Liver (tissue), 9 donors: Measurements from ENCODE around the gene EXOC7. TPM values are rescaled to one million over a fixed set of nuclear protein-coding genes. Genes with fewer than 3 reads are reported as not detected.

Experiments used
- DNase-seq: peaks from one replicate; pipeline ENCODE4 v3.0.0-alpha.2; 2017; ENCODE audit warnings: low spot score
- H3K27ac ChIP-seq, 2 donors: one replicate each; pipeline ENCODE4 v1.7.0; 2013; ENCODE audit warnings: inconsistent platforms in 2 of 2, low read length in 2 of 2, control low read depth in 1 of 2, low read depth in 1 of 2, mild to moderate bottlenecking in 1 of 2
- H3K27me3 ChIP-seq, 4 donors: one replicate each; pipeline versions ENCODE4 v1.6.1 to v1.7.0; 2013; ENCODE audit warnings: low read length in 3 of 4, inconsistent platforms in 1 of 4, mild to moderate bottlenecking in 1 of 4, moderate library complexity in 1 of 4; ENCODE audit not compliant: control insufficient read depth in 4 of 4, insufficient read depth in 4 of 4
- H3K36me3 ChIP-seq, 4 donors: one replicate each; pipeline versions ENCODE4 v1.6.1 to v1.7.0; 2013; ENCODE audit warnings: low read length in 3 of 4, mild to moderate bottlenecking in 3 of 4, low read depth in 1 of 4, moderate library complexity in 1 of 4; ENCODE audit not compliant: control insufficient read depth in 4 of 4, insufficient read depth in 3 of 4
- H3K4me1 ChIP-seq, 4 donors: one replicate each; pipeline versions ENCODE4 v1.6.1 to v1.7.0; 2013; ENCODE audit warnings: low read length in 3 of 4, mild to moderate bottlenecking in 3 of 4, moderate library complexity in 1 of 4; ENCODE audit not compliant: control insufficient read depth in 4 of 4, insufficient read depth in 4 of 4
- H3K4me3 ChIP-seq, 3 donors: one replicate each; pipeline versions ENCODE4 v1.6.1 to v1.7.0; 2013; ENCODE audit warnings: low read length in 3 of 3, control low read depth in 1 of 3, low read depth in 1 of 3, mild to moderate bottlenecking in 1 of 3
- H3K9ac ChIP-seq, 2 donors: one replicate each; pipeline ENCODE4 v1.7.0; 2013; ENCODE audit warnings: low read length in 2 of 2, mild to moderate bottlenecking in 2 of 2, moderate library complexity in 2 of 2, control low read depth in 1 of 2, low read depth in 1 of 2
- H3K9me3 ChIP-seq, 4 donors: one replicate each; pipeline versions ENCODE4 v1.6.1 to v1.7.0; 2013; ENCODE audit warnings: low read length in 3 of 4; ENCODE audit not compliant: control insufficient read depth in 4 of 4
- ATF3 ChIP-seq: IDR thresholded peaks from 2 replicates; pipeline ENCODE4 v1.6.1; 2016; ENCODE audit warnings: antibody characterized with exemption
- CTCF ChIP-seq: fragments of 150-350 bp; IDR thresholded peaks from 2 replicates; pipeline ENCODE4 v1.5.1; 2017; ENCODE audit warnings: improper control_type of control experiment, low read depth, low read length; ENCODE audit not compliant: missing input control
- EGR1 ChIP-seq, 2 donors: IDR thresholded peaks; 2 replicates each; pipeline ENCODE4 v1.6.1; 2016 to 2018; ENCODE audit warnings: antibody characterized with exemption in 2 of 2, low read depth in 2 of 2
- FOXA1 ChIP-seq: IDR thresholded peaks from 2 replicates; pipeline ENCODE4 v1.6.1; 2016; ENCODE audit warnings: antibody characterized with exemption
- FOXA2 ChIP-seq: IDR thresholded peaks from 2 replicates; pipeline ENCODE4 v1.6.1; 2016; ENCODE audit warnings: antibody characterized with exemption
- GABPA ChIP-seq, 2 donors: IDR thresholded peaks in 1 of 2; conservative IDR thresholded peaks in 1 of 2; 2 replicates each; pipeline ENCODE4 v1.6.1; 2016; ENCODE audit warnings: antibody characterized with exemption in 2 of 2, mild to moderate bottlenecking in 1 of 2, moderate library complexity in 1 of 2
- HNF4A ChIP-seq, 2 donors: conservative IDR thresholded peaks; 2 replicates each; pipeline ENCODE4 v1.6.1; 2016; ENCODE audit warnings: antibody characterized with exemption in 2 of 2, mild to moderate bottlenecking in 2 of 2
- HNF4G ChIP-seq: IDR thresholded peaks from 2 replicates; pipeline ENCODE4 v1.6.1; 2016; ENCODE audit warnings: antibody characterized with exemption
- JUND ChIP-seq, 2 donors: IDR thresholded peaks; 2 replicates each; pipeline ENCODE4 v1.6.1; 2016; ENCODE audit warnings: antibody characterized with exemption in 2 of 2
- NR2F2 ChIP-seq: IDR thresholded peaks from 2 replicates; pipeline ENCODE4 v1.6.1; 2016; ENCODE audit warnings: antibody characterized with exemption
- RAD21 ChIP-seq, 2 donors: IDR thresholded peaks; 2 replicates each; pipeline ENCODE4 v1.6.1; 2016; ENCODE audit warnings: antibody characterized with exemption in 2 of 2, mild to moderate bottlenecking in 2 of 2
- SP1 ChIP-seq: IDR thresholded peaks from 2 replicates; pipeline ENCODE4 v1.6.1; 2018; ENCODE audit warnings: antibody characterized with exemption, mild to moderate bottlenecking
- TAF1 ChIP-seq: conservative IDR thresholded peaks from 2 replicates; pipeline ENCODE4 v1.6.1; 2016; ENCODE audit warnings: antibody characterized with exemption, mild to moderate bottlenecking
- YY1 ChIP-seq: IDR thresholded peaks from 2 replicates; pipeline ENCODE4 v1.6.1; 2016; ENCODE audit warnings: antibody characterized with exemption, mild to moderate bottlenecking
- ZBTB33 ChIP-seq: IDR thresholded peaks from 2 replicates; pipeline ENCODE4 v1.6.1; 2016; ENCODE audit warnings: antibody characterized with exemption
- WGBS: extraction: QIAGEN DNeasy Blood & Tissue Kit; methylation state at CpG from one replicate; pipeline ENCODE4 v1.1.7; 2013; 5-methylcytosine and 5-hydroxymethylcytosine counted together
- polyA plus RNA-seq, 2 donors: library from polyadenylated mRNA; stranded (reverse) in 1 of 2; unstranded in 1 of 2; fragments of 200-250 nt in 1 of 2; fragments of >200 nt in 1 of 2; fragmentation: Nextera tagmentation in 1 of 2; extraction: Ambion mirVana in 1 of 2; gene quantifications; one replicate each; pipeline versions ENCODE4 v1.2.1 to v1.2.3, GENCODE V29; 2013 to 2015
- total RNA-seq, 2 donors: library from RNA; depleted of rRNA; stranded (reverse); fragments of >200 nt; gene quantifications; one replicate each; pipeline ENCODE4 v1.2.3, GENCODE V29; 2014
- TF ChIP-seq, protein P1 (sequence below): IDR thresholded peaks from 2 replicates; pipeline ENCODE4 v1.6.1; 2016; ENCODE audit warnings: antibody characterized with exemption
- donor health status: healthy.
- donor health status: healthy.
- donor health status: healthy.
- donor health status: healthy.
- donor health status: healthy.

The EXOC7 gene
- total and polyA plus RNA-seq, 4 donors: 28.0 to 64.8 (median 38.2) TPM

DNA sequence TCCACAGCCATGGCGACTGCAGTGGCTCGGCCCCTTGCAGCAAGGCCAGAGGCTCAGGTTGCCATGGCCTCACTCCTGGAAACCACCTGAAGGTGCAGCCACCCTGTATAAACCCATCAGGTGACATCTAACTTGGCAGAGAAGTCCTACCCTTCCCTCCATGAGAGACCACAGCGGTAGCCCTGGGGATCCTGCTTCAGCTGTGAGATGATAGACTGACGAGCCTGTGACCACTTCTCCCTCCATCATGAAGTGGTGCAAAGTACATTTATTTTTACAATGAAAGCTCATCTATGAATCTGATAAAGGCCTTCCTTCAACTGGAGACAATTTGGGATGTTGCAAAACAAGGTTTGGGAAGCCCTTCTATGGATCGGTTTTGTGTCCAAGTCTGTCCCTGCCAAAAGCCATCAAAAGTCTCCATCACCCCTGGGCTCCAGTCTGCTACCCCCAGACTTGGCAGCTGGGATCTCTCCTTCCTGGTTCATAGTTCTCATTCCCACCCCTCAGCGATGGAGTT, 22.8 kb downstream of the EXOC7 start:
- TF ChIP-seq FOXA2 (no peak), CTCF (no peak), YY1 (no peak), SP1 (no peak), JUND (IDR thresholded peaks at IDR 0.05) (no peak), HNF4G (no peak), ATF3 (no peak), EGR1 (IDR thresholded peaks at IDR 0.05; ENCODE audit: low read depth in 2 of 2) (no peak), FOXA1 (no peak)
- TF ChIP-seq, protein P1, sequence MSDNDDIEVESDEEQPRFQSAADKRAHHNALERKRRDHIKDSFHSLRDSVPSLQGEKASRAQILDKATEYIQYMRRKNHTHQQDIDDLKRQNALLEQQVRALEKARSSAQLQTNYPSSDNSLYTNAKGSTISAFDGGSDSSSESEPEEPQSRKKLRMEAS: no peak
- no peak overlapping the region for H3K4me3 ChIP-seq
- peaks cover 0 to 13% (median 6%) of the 10 kb centered on the region in 4 donors for H3K4me1 ChIP-seq
- peaks cover 0 to 12% (median 5%) of the 10 kb centered on the region in 4 donors for H3K27me3 ChIP-seq
- no peak overlapping the region for H3K9ac ChIP-seq
- peaks cover 7 to 29% (median 22%) of the 10 kb centered on the region in 4 donors for H3K36me3 ChIP-seq
- no peak overlapping the region for H3K27ac ChIP-seq
- no peak for DNase-seq
- WGBS: 47% methylated on average over 6 of the region's 6 CpGs
- H3K9me3 ChIP-seq: no peaks in the 10 kb centered on the region

GRCh38 chr17:76079956-76080767, 23.4 kb downstream of the EXOC7 start:
- TF ChIP-seq HNF4A (conservative IDR thresholded peaks at IDR 0.05): no peak
- no peak for TF ChIP-seq JUND (IDR thresholded peaks at IDR 0.05)
- TF ChIP-seq GABPA (IDR thresholded peaks at IDR 0.05 in 1 of 2, conservative IDR thresholded peaks at IDR 0.05 in 1 of 2): no peak
- no peak for TF ChIP-seq RAD21 (IDR thresholded peaks at IDR 0.05)
- no peak for TF ChIP-seq TAF1
- no peak for TF ChIP-seq FOXA1
- Histone ChIP-seq H3K36me3 (peaks cover 6 to 22% (median 15%) of the 10 kb centered on the region in 4 donors), H3K4me3 (no peak overlapping the region), H3K4me1 (peaks cover 4 to 20% (median 6%) of the 10 kb centered on the region in 4 donors), H3K9ac (no peak overlapping the region), H3K27me3 (peaks cover 0 to 16% (median 8%) of the 10 kb centered on the region in 4 donors), H3K9me3 (no peaks in the 10 kb centered on the region), H3K27ac (no peak overlapping the region)
- WGBS: 8% methylated on average over 23 of the region's 23 CpGs
- no peak for DNase-seq

GRCh38 chr17:76079535-76079955, 24.0 kb downstream of the EXOC7 start:
- no peak for DNase-seq

More at GRCh38 chr17:76079535-76079955, 24.0 kb downstream of the EXOC7 start:
- TF ChIP-seq CTCF: no peak
- TF ChIP-seq SP1: no peak
- no peak for TF ChIP-seq HNF4G
- no peak for TF ChIP-seq RAD21 (IDR thresholded peaks at IDR 0.05)
- TF ChIP-seq ZBTB33: no peak
- TF ChIP-seq FOXA2: no peak
- TF ChIP-seq, protein P1: no peak
- no peak for TF ChIP-seq NR2F2
- H3K4me1 ChIP-seq: peaks cover 5 to 25% (median 6%) of the 10 kb centered on the region in 4 donors
- no peak overlapping the region for H3K4me3 ChIP-seq
- no peaks in the 10 kb centered on the region for H3K9me3 ChIP-seq
- WGBS: 37% methylated on average over 9 of the region's 9 CpGs
- H3K36me3 ChIP-seq: peaks cover 4 to 16% (median 10%) of the 10 kb centered on the region in 4 donors
- peaks cover 0 to 17% (median 8%) of the 10 kb centered on the region in 4 donors for H3K27me3 ChIP-seq
- no peak overlapping the region for H3K9ac ChIP-seq
- H3K27ac ChIP-seq: no peak overlapping the region
